Cardiac fibroblast (primary cell): Measurements from ENCODE around the gene SMARCD1.
A peak's percentile ranks its signal among the peaks of the same experiment; 100 is the strongest.

Experiments used
- DNase-seq, 2 donors: peaks; one replicate each; pipeline versions ENCODE4 v3.0.0 to v3.0.0-alpha.2; 2010; ENCODE audit warnings: low read depth in 2 of 2
- H3K4me3 ChIP-seq, 2 donors: replicated peaks in 1 of 2; 1 replicate in 1 of 2; 2 replicates in 1 of 2; pipeline ENCODE4 v1.5.1; 2011; ENCODE audit warnings: low read depth in 2 of 2, low read length in 2 of 2, mild to moderate bottlenecking in 2 of 2, moderate library complexity in 1 of 2
- CTCF ChIP-seq: IDR thresholded peaks from one replicate; pipeline ENCODE4 v1.5.1; 2011; ENCODE audit warnings: low read depth, mild to moderate bottlenecking, low read length, inconsistent platforms

Gene SMARCD1

GRCh38 chr12:50042693-50043092 is 42.4 kb upstream of the SMARCD1 start:
- no peak for TF ChIP-seq CTCF
- H3K4me3 ChIP-seq: no peak overlapping the region
- DNase-seq: no peak

GRCh38 chr12:50043308-50043707 is 41.8 kb upstream of the SMARCD1 start:
- H3K4me3 ChIP-seq: no peak overlapping the region
- no peak for DNase-seq
- TF ChIP-seq CTCF: no peak

DNA sequence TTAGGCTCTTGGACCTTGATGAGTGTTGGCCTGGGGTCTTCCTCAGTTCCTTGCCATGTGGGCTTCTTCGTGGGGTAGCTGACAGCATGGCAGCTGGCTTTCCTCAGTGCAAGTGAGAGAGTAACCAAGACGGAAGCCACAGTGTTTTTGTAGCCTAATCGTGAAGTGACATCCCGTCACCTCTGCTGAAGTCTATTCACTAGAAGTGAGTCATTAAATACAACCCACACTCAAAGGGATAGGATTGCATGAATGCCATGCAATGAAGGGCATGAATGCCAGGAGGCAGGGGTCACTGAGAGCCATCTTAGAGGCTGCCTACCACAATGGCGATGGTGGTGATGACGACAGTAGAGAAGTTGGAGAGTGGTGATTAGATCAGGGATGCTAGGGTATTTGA is 41.3 kb upstream of the SMARCD1 start:
- DNase-seq: no peak
- H3K4me3 ChIP-seq: no peak overlapping the region
- no peak for TF ChIP-seq CTCF

DNA sequence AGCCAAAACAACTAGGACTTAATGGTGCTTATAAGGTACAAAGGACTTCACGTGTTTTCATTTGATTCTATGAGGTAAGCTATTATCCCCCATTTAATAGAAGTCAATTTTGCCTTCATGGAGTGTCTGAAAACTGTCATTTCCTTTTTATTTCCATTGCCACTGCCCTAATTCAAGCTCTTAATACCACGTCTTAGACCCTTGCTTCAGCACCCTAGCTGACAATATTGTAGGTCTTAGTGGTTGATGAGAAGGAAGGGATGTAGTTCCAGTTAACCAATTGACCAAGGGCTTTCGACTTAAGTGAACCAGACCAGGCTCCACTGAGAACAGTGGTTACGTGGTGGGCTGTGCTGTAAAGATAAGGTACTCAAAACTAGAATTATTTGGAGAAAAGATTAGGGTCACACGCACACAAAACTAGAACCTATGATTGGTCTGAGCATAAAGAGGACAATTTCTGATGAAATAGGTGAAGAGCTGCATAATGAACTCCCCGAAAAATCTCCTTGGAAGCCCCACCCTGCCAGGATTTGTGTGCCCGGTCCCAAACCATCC is 37.4 kb upstream of the SMARCD1 start:
- H3K4me3 ChIP-seq: no peak overlapping the region
- DNase-seq: no peak
- no peak for TF ChIP-seq CTCF

DNA sequence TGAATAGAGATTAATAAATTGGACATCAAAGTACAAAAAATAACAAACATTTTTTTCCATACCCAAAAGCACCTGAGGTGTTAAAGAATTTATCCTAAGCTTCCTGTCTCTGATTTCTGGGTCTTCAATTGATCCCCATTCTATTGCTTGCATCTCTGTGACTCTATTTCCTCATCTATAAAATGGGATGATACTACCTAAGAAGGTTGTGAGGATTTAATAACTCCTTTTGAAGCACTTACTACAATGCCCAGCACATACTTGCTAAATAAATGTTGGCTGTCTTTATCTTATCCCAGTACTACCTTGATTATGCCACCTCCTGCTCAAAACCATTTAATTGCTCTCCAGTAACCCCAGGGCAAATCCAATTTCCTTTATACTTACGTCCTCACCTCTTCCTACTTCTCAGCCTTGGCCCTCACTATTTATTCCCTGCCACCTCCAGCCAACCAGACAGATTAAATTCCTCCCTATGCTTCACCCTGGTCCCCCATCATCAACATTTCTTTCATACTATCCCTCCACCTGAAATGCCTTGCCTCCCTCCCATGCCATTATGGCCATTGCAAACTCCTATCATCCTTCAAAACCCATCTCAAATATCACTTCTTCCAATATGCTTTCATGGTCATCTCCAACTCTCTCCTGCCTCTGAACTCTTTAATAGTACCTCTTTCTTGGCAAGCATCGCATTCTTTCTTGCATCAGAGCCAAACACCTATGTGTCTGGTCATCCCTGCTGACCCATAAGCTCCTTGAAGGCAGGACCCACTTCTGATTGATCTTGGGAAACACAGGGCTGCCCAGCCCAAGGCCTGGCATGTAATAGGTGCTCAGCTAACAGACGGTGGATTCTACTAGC is 35.7 kb upstream of the SMARCD1 start:
- DNase-seq: no peak
- no peak overlapping the region for H3K4me3 ChIP-seq
- TF ChIP-seq CTCF: no peak

DNA sequence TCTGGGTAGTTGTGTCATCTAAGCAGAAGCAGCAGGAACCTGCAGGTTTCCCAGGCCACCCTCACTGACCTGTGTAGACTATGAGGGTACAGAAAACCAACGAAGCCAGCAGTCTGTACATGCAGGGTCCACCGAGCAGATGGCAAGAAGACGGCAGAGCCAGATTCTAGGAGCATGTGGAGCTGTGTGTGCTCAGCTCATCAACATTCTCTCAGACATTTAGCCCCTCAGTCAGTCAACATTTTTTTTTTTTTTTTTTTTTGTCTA is 35.1 kb upstream of the SMARCD1 start:
- TF ChIP-seq CTCF: no peak
- H3K4me3 ChIP-seq: peak overlapping the region in 1 of 2 donors; percentile 28
- DNase-seq: no peak
